ENCODE measurements around the gene NUP214.

The NUP214 gene

GRCh38 chr9:131116281-131117120, 8.9 kb upstream of the NUP214 start:
- no peak for DNase-seq
- no peak for TF ChIP-seq GATA1 (IDR thresholded peaks at IDR 0.05; ENCODE audit: low read depth, low read length)

GRCh38 chr9:131117121-131117761, 8.1 kb upstream of the NUP214 start:
- TF ChIP-seq POLR2A (IDR thresholded peaks at IDR 0.05; ENCODE audit: low read length), result no peak
- TF ChIP-seq GATA1 (IDR thresholded peaks at IDR 0.05; ENCODE audit: low read depth, low read length), result no peak
- no peak for DNase-seq

GRCh38 chr9:131117762-131118145, 7.6 kb upstream of the NUP214 start:
- TF ChIP-seq POLR2A (IDR thresholded peaks at IDR 0.05; ENCODE audit: low read length) (no peak), GATA1 (IDR thresholded peaks at IDR 0.05; ENCODE audit: low read depth, low read length) (no peak)
- no peak for DNase-seq

- TF ChIP-seq POLR2A (IDR thresholded peaks at IDR 0.05; ENCODE audit: low read length) (no peak), GATA1 (IDR thresholded peaks at IDR 0.05; ENCODE audit: low read depth, low read length) (no peak)
- DNase-seq, result no peak
Measured at GRCh38 chr9:131119600-131119999, 5.8 kb upstream of the NUP214 start.

GRCh38 chr9:131120620-131121228, 4.7 kb upstream of the NUP214 start:
- TF ChIP-seq GATA1 (IDR thresholded peaks at IDR 0.05; ENCODE audit: low read depth, low read length), result no peak
- TF ChIP-seq POLR2A (IDR thresholded peaks at IDR 0.05; ENCODE audit: low read length), result no peak
- DNase-seq, result no peak

GRCh38 chr9:131121346-131121745, 4.0 kb upstream of the NUP214 start:
- TF ChIP-seq POLR2A (IDR thresholded peaks at IDR 0.05; ENCODE audit: low read length) (no peak), GATA1 (IDR thresholded peaks at IDR 0.05; ENCODE audit: low read depth, low read length) (no peak)
- DNase-seq, result peak; percentile 37 to 40

GRCh38 chr9:131122158-131122557, 3.2 kb upstream of the NUP214 start:
- TF ChIP-seq GATA1 (IDR thresholded peaks at IDR 0.05; ENCODE audit: low read depth, low read length), result no peak
- no peak for TF ChIP-seq POLR2A (IDR thresholded peaks at IDR 0.05; ENCODE audit: low read length)
- DNase-seq, result no peak

- DNase-seq, result no peak
Measured at GRCh38 chr9:131125038-131125287, 423 bp upstream of the NUP214 start.

GRCh38 chr9:131126059-131126426, 657 bp downstream of the NUP214 start:
- no peak for DNase-seq
- TF ChIP-seq GATA1 (IDR thresholded peaks at IDR 0.05; ENCODE audit: low read depth, low read length) (no peak), POLR2A (IDR thresholded peaks at IDR 0.05; ENCODE audit: low read length) (no peak)

More at GRCh38 chr9:131125038-131125287, 423 bp upstream of the NUP214 start:
- TF ChIP-seq POLR2A (IDR thresholded peaks at IDR 0.05; ENCODE audit: low read length) (no peak), GATA1 (IDR thresholded peaks at IDR 0.05; ENCODE audit: low read depth, low read length) (no peak)

GRCh38 chr9:131129183-131129582, 3.8 kb downstream of the NUP214 start:
- no peak for TF ChIP-seq POLR2A (IDR thresholded peaks at IDR 0.05; ENCODE audit: low read length)
- no peak for DNase-seq

- no peak for DNase-seq
- TF ChIP-seq GATA1 (IDR thresholded peaks at IDR 0.05; ENCODE audit: low read depth, low read length) (no peak), POLR2A (IDR thresholded peaks at IDR 0.05; ENCODE audit: low read length) (no peak)
Measured at GRCh38 chr9:131138676-131139075, 13.3 kb downstream of the NUP214 start.

GRCh38 chr9:131140112-131140511, 14.7 kb downstream of the NUP214 start:
- TF ChIP-seq POLR2A (IDR thresholded peaks at IDR 0.05; ENCODE audit: low read length) (no peak), GATA1 (IDR thresholded peaks at IDR 0.05; ENCODE audit: low read depth, low read length) (no peak)
- no peak for DNase-seq

GRCh38 chr9:131140550-131140949, 15.2 kb downstream of the NUP214 start:
- TF ChIP-seq POLR2A (IDR thresholded peaks at IDR 0.05; ENCODE audit: low read length) (no peak), GATA1 (IDR thresholded peaks at IDR 0.05; ENCODE audit: low read depth, low read length) (no peak)

GRCh38 chr9:131142160-131142559, 16.8 kb downstream of the NUP214 start:
- no peak for DNase-seq
- TF ChIP-seq GATA1 (IDR thresholded peaks at IDR 0.05; ENCODE audit: low read depth, low read length), result no peak
- TF ChIP-seq POLR2A (IDR thresholded peaks at IDR 0.05; ENCODE audit: low read length), result no peak

More at GRCh38 chr9:131140550-131140949, 15.2 kb downstream of the NUP214 start:
- DNase-seq, result no peak

GRCh38 chr9:131144201-131144600, 18.8 kb downstream of the NUP214 start:
- no peak for DNase-seq
- TF ChIP-seq POLR2A (IDR thresholded peaks at IDR 0.05; ENCODE audit: low read length) (no peak), GATA1 (IDR thresholded peaks at IDR 0.05; ENCODE audit: low read depth, low read length) (no peak)
